Ovary (tissue), 3 donors: Measurements from ENCODE around the gene PSMA1.

Source experiments
- EP300 ChIP-seq: sonication (generic); formaldehyde crosslinking; IDR thresholded peaks from one replicate; pipeline ENCODE4 v1.6.1; 2017; ENCODE audit warnings: antibody characterized with exemption
- POLR2A ChIP-seq: fragments of 450-650 bp; IDR thresholded peaks from one replicate; pipeline ENCODE4 v1.6.1; 2017; ENCODE audit warnings: antibody characterized with exemption, mild to moderate bottlenecking, moderate library complexity
- TF ChIP-seq, protein P1 (sequence below), 3 donors: fragments of 450-650 bp in 2 of 3; fragments of 200-600 bp in 1 of 3; IDR thresholded peaks; one replicate each; pipeline versions ENCODE4 v1.5.1 to v1.8.0; 2016 to 2022; ENCODE audit warnings: antibody characterized with exemption in 3 of 3, mild to moderate bottlenecking in 1 of 3
- donor health status: DM: no; HTN: no; CAD: no.

DNA sequence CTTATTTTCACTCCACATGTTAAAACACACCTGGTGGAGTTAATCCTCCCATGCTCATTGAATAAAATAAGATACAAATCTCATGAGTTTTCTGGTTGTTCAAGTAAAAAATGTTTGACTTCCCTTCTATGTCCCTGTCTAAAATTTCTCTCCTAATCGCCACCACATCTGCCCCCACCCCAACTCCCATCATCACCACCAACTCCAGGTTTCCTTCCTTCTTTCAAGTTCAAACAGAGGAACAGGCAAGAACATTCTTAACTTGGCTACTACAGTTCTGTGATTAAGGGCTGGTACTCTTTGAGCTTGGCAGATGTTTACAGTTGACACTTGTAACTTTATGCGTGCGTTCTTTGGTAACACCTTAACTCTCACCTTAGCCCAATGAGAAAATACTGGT lies 9.1 kb upstream of the PSMA1 start:
- TF ChIP-seq EP300 (no peak), POLR2A (no peak)
- TF ChIP-seq, protein P1, sequence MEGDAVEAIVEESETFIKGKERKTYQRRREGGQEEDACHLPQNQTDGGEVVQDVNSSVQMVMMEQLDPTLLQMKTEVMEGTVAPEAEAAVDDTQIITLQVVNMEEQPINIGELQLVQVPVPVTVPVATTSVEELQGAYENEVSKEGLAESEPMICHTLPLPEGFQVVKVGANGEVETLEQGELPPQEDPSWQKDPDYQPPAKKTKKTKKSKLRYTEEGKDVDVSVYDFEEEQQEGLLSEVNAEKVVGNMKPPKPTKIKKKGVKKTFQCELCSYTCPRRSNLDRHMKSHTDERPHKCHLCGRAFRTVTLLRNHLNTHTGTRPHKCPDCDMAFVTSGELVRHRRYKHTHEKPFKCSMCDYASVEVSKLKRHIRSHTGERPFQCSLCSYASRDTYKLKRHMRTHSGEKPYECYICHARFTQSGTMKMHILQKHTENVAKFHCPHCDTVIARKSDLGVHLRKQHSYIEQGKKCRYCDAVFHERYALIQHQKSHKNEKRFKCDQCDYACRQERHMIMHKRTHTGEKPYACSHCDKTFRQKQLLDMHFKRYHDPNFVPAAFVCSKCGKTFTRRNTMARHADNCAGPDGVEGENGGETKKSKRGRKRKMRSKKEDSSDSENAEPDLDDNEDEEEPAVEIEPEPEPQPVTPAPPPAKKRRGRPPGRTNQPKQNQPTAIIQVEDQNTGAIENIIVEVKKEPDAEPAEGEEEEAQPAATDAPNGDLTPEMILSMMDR (IDR thresholded peaks at IDR 0.05): no peak
